GM12864 (cell line): ENCODE data around the gene CCNB3.

Experiments
- DNase-seq: peaks from one replicate; pipeline ENCODE4 v3.0.0-alpha.2; 2011; ENCODE audit warnings: low read depth
- H3K4me3 ChIP-seq: 2 replicates; pipeline ENCODE4 v1.5.1; 2011; ENCODE audit warnings: mild to moderate bottlenecking, low read depth, low read length, control low read depth
- TF ChIP-seq, protein P1 (sequence below): IDR thresholded peaks from 2 replicates; pipeline ENCODE4 v1.5.1; 2011; ENCODE audit warnings: low read depth, mild to moderate bottlenecking, moderate library complexity, low read length, control low read depth, inconsistent platforms; ENCODE audit errors: missing control alignments

Gene CCNB3

DNA sequence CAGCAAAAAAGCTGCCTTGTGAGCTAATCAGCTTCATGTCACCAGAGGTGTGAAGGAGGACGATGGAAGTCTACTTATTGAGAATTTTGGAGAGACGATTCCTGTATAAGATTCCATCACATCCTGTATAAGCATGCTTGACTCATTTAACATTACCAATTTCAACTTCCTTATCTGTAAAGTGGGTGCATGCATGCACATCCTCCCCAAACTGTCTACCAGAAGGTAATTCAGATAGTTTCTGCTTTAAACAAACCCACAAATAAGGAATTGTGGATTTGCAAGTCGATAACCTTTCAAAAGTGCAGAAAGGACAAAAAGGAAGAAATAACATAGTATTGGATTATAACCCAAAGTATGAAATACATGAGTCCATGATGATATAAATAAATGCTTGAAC is 34.8 kb upstream of the CCNB3 start:
- TF ChIP-seq, protein P1, sequence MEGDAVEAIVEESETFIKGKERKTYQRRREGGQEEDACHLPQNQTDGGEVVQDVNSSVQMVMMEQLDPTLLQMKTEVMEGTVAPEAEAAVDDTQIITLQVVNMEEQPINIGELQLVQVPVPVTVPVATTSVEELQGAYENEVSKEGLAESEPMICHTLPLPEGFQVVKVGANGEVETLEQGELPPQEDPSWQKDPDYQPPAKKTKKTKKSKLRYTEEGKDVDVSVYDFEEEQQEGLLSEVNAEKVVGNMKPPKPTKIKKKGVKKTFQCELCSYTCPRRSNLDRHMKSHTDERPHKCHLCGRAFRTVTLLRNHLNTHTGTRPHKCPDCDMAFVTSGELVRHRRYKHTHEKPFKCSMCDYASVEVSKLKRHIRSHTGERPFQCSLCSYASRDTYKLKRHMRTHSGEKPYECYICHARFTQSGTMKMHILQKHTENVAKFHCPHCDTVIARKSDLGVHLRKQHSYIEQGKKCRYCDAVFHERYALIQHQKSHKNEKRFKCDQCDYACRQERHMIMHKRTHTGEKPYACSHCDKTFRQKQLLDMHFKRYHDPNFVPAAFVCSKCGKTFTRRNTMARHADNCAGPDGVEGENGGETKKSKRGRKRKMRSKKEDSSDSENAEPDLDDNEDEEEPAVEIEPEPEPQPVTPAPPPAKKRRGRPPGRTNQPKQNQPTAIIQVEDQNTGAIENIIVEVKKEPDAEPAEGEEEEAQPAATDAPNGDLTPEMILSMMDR, result no peak
- DNase-seq, result no peak
- H3K4me3 ChIP-seq, result no peak overlapping the region

DNA sequence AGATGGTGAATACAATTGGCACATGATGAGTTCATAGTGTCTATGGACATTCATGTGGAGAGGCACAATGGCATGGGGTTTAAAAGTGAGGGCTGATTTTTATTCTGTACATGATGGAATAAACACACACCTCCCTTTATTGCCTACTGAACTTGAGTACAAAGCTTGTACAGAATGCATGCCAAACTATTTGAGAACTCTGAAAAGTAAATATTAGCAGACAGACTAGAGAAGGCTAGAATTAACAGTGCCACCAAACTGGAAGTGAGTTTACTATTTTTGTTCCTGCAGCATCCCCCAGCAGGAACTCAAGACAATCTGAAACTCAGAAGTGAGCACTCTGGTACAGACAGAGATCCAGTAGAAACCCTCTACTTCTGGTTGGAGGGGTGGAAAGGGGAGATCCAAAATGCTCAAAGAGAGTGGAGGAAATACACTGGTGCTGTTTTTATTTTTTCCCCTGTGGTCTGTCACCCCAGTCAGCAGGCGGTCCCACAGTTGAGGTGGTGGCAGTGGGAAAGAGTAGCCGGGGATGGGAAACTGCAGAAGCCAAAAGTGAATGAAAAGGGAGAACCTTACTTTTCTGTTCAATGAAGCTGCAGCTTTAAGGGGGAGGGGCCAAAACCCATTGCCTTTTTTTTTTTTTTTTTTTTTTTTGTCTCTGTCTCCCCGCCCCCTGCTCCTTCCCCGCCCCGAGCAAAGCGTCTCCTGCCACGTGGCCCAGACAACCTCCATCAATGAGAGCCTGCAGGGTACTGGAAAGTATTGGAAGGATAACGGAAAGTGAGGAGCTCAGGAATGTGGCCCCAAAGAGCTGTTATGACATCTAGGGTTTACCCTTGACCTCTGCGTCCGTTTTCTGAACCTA is 24.3 kb upstream of the CCNB3 start:
- H3K4me3 ChIP-seq, result no peak overlapping the region
- TF ChIP-seq, protein P1, result no peak
- no peak for DNase-seq

DNA sequence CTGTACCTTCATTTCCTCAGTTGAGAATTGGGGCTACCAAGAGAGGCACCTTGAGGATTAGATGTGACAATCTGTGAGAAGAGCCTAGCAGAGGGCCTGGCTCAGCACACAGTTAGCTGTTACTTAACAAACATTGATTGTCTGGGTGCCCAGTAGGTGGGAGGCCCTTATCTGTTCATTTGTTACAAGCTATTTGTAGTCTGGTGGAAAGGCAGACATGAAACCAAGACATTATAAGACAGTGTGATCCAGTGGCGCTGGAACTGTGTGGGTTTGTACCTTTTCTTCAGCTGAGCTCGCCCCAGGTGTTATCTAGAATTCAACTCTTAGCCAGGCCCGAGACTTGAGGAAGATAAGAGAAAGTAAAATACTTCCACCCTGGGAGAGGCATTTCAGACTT is 20.7 kb upstream of the CCNB3 start:
- no peak overlapping the region for H3K4me3 ChIP-seq
- TF ChIP-seq, protein P1, result no peak
- DNase-seq, result no peak

DNA sequence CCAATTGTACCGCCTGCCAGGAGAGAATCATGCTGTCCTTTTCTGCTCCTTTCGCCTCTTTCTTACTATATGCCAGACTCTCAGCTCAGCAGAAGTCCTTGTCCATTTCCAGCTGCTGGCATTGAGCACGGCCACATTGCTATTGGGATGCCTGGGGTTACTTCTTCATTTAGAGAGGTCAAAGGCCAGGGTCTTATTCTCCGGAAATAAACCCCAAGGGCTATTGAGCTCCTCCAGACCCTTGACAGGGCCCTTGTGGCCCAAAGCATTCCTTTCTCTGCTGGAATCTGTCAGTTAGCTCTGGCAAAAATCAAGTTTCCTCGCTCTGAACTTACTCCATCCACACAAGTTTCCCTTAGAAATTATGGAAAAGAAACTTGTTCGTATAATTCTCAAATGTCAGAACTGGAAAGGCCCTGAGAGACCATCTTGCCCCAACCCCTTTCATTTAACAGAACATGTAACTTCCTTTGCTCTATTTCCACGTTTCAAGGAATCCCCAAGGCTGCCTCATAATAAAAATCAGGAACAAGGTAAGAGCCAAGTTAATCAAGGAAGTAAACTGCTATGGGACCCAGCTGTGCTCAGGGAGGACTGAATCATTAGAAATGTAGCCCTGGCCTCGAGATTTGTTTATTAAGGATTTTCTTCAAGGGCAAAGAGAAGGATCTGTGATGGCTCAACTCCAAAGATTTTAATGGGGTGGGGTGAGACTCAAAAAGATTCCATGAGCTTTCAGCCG is 15.5 kb upstream of the CCNB3 start:
- DNase-seq, result no peak

DNA sequence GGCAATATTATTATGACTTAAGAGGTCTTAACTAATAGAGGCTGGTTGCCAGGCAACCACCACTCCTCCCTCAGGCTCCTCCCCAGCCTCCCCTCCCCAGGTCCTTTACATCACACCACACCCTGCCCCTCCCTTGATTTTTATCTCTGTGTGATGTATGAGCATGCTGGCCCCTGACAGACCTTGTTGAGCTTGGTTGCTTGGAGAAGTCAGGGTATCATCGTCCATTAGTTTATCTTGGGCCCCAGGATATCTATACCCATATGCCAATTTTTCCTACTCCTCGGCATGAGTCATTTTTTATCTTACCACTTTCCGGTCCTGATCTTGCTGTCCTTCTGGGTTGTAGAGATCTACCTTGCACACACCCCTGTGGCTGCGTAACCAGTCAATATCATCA is 6.2 kb upstream of the CCNB3 start:
- TF ChIP-seq, protein P1, result no peak
- no peak for DNase-seq
- H3K4me3 ChIP-seq, result no peak overlapping the region

More for the DNA sequence above, 15.5 kb upstream of the CCNB3 start:
- TF ChIP-seq, protein P1, result no peak
- no peak overlapping the region for H3K4me3 ChIP-seq

DNA sequence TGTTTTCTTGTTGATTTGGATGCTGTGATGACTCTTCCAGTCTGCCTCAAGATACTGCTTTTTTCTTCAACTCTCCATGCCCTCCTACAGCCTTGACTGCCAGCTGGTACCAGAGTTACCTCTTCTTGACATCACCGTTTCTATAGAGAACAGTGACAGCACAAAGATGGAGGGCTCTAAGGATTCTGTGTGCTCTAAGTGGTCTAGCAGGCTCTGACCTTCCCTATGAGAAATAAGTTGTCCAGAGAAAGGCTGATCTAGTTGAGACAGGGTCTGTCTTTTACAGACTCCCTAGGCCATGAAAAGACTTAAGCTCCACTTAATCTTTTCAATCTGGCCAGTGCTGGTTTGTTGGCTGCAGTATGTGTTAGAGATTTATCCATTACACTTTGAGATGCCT is 3.7 kb upstream of the CCNB3 start, which contains the start of gene AKAP4:
Gene AKAP4 (minus strand): TSS at position 101 of the 400 bp plus-strand sequence. CDS start 118 bp downstream, outside the sequence.
- no peak within 1 kb of the TSS for H3K4me3 ChIP-seq
- no peak for DNase-seq

More for the DNA sequence above, 3.7 kb upstream of the CCNB3 start, which contains the start of gene AKAP4:
- TF ChIP-seq, protein P1, result no peak
